GM12801 (cell line): ENCODE data around the gene ATG4B.

ENCODE experiments used
- CTCF ChIP-seq: IDR thresholded peaks from one replicate; pipeline ENCODE4 v1.5.1; 2011; ENCODE audit warnings: control low read depth; ENCODE audit not compliant: insufficient read length; ENCODE audit errors: extremely low read depth

ATG4B gene

GRCh38 chr2:241668839-241669238 lies 31.3 kb downstream of the ATG4B start:
- no peak for TF ChIP-seq CTCF

- TF ChIP-seq CTCF: no peak
These were observed 33.0 kb downstream of the ATG4B start for GRCh38 chr2:241670333-241671110.

GRCh38 chr2:241671457-241672240 lies 34.2 kb downstream of the ATG4B start:
- TF ChIP-seq CTCF: no peak

- TF ChIP-seq CTCF: no peak
These were observed 35.0 kb downstream of the ATG4B start for GRCh38 chr2:241672243-241673188.

- TF ChIP-seq CTCF: no peak
These were observed 35.7 kb downstream of the ATG4B start for GRCh38 chr2:241673189-241673663.

- no peak for TF ChIP-seq CTCF
These were observed 36.6 kb downstream of the ATG4B start for GRCh38 chr2:241673797-241674725.
